D341Med (cell line): ENCODE results near the gene CD59.
A peak's percentile ranks its signal among the peaks of the same experiment; 100 is the strongest.

Experiments
- DNase-seq: peaks from one replicate; pipeline ENCODE4 v3.0.0; 2012; ENCODE audit warnings: low spot score

Gene CD59, protein sequence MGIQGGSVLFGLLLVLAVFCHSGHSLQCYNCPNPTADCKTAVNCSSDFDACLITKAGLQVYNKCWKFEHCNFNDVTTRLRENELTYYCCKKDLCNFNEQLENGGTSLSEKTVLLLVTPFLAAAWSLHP

DNA sequence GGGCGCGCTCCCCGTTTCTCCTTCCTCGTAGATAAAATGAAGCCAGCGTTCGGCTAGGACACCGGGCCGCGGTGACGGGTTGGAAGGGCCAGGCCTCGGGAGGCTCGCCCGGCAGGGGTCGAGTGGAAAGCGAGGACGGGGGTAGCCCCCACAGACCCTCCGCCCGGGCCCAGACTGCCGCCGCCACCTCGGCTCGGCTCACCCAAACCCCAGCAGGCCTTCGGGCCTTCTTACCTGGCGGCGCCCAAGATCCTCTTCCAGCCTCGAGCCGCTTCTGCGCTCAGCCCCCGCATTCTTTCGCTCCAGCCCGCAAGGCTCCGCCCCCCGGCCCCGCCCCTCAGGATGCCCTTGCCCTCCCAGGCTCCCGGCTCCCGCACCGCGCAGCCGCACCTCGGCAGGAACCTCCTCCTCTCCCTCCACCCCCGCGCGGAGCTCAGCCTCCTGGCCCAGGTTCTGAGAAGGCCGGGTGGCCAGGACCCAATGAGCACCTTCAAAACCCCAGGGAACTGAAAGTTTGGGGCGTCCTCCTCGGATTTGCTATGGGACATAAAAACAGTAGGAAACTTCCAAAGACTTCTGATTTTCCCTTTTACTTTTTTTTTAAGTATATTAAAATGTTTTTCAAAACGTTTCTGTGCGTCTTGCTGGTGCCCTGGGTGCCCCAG, at the start of gene CD59:
TSS of gene CD59 (minus strand) at position 276 of the 665 bp plus-strand sequence. CDS start 13,978 bp downstream, outside the sequence.
- peak; percentile 94 for DNase-seq

DNA sequence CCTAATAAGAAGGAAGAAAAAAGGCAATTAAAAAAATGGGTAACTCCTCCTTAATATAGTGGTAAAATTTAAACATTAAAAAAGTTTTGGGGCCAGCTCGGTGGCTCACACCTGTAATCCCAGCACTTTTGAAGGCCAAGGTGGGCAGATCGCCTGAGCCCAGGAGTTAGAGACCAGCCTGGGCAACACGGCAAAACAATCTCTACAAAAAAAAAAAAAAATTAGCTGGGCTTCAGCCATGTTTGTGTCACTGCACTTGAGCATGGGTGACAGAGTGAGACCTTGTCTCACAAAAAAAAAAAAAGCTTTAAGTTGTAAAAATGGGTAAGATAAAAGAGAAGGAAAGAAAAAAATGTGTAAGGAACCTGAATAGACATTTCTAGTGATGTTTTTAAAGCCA, 49.4 kb upstream of the CD59 start:
- no peak for DNase-seq

DNA sequence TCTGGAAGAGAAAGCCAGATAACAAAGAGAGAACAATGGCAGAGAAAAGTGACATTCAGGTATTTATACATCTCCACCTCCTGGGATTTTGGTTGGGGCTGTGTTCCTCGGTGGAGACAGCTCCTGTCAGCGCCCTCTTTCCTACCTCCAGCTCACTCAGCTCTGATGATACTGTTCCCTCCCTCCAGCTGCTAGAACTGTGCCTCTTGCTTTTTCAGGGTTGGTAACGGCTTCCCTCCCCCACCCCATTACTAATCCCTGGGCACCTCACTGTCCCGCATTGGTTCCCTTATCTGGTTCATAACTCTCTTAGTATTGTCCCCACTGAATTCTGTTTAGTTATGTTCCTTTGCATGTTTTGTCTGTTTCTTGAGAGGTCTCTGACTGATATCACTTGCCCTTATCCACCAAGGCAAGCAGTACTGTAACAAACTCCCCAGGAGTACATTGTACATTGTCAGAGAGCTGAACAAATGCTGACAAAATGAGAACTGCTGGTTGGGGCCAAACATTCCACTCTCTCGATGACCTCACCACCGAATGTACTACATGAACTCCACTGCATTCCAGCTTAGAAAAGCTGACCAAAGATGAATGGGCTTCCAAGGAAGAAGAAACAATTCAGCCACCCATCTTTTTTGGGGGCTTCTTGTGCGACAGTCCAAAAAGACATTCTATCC, 43.8 kb upstream of the CD59 start:
- no peak for DNase-seq

DNA sequence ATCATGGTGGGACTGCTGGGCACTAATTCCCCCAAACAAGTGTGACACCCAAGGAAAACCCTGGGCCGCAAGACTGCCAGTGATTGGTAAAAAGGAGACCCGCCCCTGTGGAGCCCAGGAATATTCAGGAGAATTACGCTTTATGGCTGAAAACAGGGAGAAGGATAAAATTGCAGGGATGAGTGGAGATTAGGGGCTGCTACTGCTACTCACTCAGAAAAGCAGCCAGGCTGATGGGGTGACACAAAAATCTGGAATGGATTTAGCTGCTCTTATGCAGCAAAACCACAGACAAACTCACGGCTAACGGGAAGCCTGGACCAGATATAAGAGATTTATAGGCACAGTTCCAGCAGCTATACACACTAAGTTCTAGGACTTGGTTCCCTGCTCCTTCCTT, 42.5 kb upstream of the CD59 start:
- DNase-seq: peak; percentile 72

DNA sequence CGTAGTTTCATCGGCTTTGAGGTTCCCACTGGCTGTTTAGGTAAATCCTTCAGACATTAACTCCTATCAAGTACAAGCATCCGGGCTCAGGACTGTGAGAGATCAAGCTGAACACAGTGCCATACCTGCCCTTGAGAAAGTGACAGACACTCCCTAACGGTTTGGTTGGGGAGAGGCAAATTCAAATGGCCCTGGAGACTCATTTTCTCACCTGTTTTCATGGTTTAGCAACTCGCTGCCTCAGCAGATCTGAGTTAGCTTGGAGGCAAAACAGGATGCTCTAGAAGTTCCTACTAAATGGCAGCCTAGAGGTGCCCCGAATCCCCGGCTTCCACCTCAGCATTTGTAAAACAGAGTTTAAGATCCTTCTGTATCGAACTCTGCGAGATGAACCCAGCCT, 41.7 kb upstream of the CD59 start:
- no peak for DNase-seq

DNA sequence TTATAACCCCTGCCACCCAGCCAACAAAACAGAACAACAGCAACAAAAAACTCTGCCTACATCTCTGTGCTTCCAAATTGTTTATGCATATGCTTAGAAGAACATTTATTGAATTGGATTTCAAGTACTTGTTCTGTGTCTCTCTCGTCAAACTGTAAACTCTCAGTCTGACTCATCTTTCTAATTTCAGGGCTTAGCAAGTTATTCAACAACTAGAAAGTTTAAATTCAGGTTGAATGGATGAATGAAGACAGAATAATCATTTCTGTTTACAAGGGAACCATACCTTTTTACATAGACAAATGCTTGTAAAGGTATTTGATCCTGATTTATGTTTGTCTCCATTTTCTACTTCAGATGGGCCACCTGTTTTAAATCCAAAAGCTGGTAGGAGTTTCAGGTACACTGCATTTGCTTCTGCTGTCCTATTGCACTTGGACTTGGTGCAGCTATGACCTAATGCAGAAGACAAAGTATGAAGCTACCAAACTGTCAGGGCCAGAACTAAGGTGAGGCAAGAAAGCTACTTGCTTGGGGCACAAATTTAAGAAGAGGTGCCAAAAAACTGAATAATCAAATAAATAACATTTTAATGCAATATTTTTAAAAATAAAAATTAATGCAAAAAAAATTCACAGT, 39.7 kb upstream of the CD59 start:
- DNase-seq: no peak

DNA sequence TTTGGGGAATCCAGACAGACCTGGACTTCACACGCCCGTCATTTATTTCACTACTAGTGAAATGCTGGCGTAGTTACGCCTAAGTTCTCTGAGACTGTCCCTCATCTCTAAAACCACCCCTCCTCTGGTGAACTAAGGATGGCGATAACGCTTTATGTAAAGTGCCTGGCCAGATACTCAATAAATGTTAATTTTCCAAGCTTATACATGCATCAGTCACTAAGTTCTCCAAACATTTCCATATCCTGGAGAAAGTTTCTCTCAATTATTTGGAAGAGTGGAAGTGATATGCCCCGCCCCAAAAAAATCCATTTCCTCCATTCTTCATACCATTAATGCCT, 39.2 kb upstream of the CD59 start:
- no peak for DNase-seq

DNA sequence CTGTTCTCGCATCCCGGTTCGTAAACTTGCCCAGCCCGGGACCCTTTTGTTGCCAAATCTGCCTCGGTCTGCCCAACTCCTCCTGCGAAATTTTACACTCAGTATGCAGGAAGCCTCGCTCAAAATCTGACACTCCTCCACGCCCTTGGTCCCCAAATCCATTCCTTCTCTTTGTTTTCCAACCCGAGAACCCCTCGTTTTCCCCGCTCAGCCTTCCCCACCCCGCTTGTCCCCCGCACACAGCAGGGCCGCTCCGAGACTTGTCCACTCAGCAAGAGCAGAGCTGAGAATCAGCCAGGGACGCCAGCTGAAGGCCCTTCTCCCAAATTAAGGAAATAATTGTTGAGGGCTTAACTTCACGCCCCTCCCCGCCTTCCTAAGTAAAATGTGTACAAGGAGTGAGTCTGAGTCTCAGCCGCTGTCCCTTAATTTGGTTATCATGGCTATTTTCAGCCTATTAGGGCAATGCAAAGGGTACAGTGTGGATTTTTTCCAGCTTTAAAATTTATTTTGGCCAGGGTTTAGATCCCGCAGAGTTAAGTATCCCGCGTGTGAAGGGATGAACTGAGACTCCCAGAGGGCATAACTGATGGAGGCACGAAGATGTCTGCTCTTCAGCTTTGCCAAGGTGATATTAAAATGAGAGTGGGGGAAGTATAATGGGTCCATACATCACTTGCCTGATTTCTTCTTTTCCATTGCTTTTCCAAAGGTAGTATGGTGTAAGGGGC, 38.7 kb upstream of the CD59 start:
- peak; percentile 44 for DNase-seq

DNA sequence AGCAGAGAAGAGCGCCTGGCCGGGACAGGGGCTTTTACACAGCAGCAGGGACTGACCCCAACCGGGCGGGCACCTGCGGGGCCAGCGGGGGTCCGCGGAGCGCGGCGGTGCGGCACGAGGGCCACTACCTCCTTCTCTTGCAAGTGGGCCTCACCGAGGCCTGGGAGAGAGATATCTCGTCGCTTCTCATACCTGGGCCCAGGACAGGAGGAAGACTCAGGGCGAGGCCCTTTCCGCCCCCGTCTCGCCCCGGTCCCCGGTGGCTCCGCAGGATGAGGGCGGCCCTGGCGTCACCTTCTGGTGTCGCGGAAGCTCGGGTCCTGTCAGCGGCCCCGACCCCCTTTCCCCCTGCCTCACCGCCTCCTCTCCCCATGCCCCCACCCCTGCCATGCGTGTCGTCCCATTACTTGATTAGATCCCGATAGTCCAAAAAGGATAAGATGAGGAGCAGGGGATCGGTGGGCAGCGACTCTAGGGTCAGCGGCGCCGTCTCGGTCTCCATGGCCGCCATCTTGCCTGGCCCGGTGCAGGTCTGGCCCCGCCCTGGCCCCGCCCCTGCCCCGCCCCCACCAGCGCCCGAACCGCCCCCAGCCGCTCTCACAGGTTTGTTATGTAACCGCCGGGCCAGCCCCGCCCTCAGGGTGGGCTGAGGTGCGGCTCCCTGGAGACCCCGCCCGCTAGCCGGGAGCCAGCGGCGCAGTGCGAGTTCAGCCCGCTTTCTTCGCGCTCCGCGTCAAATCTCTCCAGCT, 37.9 kb upstream of the CD59 start, which contains the start of gene FBXO3:
TSS of gene FBXO3 (minus strand) at position 534 of the 749 bp plus-strand sequence. CDS start at position 511, 23 bp downstream.
- DNase-seq: peak; percentile 98

DNA sequence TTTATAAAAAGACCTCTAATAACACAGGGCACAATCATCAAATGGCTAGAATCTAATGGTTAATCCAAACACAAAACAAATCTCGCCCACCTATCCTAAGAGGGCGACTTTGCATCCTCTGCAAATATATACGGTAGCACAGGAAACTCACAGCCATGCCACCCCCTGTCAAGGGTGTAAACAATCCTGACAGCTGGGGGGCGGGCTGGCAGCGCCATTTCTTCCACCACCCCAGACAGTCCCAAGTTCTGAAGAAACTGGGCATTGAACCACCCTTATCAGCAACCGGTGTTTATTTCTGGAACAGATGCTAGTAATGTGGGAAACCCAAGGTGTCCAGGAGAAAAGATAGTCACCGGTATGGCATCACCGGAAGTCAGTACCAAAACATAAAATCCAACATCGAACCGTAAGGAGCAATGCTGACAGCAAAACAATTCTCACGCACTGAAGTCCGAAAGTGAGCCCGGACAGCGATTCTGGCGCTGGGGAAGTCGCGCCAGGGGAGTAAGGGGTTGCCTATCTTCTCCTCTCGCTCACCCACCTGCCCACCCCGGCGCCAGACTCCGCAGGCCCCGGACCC, 37.3 kb upstream of the CD59 start:
- DNase-seq: no peak

DNA sequence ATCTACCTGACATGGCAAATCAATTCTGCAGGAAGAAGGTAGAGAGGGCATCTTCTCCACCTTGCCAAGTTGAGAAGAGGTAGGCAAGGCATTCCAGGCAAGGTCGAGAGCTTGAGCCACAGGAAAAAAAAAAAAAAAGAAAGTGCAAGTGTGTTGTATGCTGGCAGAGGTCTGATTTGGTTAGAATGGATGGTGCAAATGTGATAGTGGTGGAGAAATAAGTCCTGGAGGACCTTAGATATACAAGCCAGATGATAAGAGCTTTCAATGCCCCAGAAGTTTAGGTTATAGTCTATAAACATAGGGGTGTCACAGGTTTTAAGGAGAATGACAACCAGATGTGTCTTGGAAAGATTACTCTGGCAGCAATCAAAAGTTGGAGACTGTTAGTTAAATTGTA, 36.6 kb upstream of the CD59 start:
- no peak for DNase-seq

DNA sequence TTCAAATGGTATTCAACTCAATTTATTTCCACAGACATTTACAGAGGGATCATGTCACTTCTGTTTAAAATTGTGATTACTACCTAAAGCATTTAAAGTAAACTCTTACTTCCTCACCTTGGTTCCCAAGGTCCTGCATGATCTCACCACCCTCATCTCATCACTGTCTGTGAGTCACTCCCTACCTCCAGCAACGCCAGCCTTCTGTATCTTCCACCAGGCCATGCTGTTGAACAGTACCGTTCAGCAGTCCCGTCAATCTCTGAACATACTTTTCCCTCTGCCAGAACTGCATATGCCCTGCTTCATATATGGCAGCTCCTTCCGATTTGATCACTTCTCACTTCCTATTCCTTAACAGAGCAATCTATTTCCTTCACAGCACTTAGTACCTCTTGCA, 36.1 kb upstream of the CD59 start:
- DNase-seq: no peak

DNA sequence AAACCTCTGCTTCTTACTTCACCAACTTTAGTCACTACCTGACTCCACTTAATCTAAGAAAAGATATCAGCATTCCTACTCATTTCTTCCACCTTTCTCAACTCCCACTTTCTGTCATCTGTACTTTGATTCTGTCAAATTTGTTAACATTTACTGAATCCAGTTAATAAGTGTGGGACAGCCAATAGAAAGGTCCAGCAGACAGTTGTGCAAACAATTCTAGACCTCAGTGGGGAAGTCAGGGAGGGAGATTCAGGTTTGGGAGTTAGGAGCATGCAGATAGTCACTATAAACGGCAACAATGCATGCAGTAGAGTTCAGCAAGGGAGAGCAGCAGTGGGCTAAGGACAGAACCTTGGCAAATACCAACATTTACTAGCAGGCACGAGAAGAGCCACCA, 34.0 kb upstream of the CD59 start:
- no peak for DNase-seq

DNA sequence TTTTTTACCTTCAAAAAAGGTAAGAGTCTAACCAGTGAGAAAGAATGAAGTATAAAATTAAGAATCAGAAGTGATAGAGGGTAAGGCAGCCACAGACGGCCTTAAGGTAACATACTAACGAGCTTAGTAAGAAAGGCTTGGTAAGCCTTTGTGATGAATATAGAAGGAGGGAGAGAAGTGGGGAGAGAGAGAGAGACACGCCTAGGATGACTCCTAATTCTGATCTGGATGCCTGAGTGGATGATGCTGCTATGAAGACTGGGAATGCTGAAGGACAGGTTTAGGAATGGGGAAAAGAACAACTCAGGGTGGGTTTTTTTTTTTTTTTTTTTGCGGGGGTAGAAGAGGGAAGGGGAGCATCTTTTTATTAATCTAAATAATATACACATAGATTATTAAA, 33.3 kb upstream of the CD59 start:
- DNase-seq: no peak

DNA sequence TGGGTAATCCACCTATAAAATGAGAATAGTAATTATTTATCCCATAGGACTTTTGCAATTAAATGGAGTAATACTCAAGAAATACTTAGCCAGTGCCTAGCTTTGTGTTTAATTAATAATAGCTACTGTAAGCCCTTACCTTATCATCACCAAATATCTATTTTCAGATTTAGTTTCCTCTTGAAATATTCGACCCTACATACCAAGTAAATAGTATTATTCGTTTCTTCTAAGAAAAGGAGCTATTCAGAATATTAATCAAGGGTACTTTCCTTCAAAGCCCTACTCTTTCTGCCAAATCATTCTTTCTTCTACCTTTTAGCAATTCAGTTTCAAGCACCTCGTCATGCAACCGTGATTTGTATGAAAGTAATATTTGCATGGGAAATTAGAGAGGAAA, 31.4 kb upstream of the CD59 start:
- no peak for DNase-seq

DNA sequence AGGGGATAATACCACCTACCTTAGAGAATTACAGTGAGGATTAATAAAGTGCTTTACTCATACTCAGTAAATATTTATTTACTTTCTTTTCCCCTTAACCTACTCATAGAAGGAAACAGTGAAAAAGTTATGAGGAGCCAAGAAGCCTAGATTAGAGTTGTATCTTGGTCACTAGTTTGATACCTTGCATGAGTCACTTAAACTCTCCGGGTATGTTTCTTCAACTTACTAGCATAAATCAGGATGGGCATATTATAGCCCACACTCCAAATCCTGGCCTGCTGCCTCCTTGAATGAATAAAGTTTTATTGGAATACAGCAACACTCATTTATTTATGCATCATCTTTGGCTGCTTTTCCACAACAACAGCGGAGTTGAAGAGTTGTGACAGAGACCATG, 29.9 kb upstream of the CD59 start:
- no peak for DNase-seq

DNA sequence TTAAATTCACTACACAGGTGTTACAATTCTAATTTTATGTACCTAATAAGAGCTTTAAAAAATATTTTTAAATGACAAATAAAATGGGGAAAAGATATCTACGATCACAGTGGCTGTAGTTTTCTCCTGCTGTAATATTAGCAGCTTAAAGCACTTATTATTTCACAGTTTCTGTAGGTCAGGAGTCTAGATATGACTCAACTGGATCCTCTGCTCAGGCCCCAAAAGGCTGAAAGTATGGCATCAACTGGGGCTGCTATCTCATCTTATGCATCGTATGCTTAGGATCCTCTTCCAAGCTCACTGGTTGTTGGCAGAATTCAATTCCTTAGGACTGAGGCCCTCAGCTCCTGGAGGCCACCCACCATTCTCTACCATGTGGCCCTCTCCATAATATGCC, 25.2 kb upstream of the CD59 start:
- no peak for DNase-seq

DNA sequence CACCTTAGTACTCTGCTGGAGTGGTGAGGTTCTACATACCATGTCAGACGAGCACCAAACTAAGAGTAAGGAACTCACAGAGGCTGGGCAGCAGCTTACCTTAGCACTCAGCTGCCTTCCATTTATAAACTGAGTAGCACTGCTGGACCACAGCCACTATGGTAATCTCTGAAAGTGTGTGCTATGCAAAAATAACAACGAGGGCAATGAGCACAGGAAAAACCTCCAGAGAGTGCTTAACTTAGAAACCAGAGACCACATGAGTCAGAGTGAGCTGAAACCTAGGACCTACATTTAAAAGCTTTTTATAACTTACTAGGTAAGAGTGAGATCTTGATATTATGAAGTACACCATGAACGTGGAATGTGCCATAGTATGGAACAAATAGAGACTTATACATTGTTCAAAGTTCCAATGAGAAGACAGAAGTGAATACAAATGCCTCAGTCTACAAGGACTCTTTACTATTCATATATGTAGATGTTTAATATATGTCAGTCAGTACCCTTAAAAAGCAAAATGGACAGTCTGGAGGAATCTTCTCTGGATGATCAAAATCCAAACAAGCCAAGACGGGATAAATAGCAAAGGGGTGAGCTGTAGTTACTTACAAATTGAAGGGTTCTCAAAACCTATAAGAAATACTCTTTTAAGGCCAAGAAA, 17.2 kb upstream of the CD59 start:
- DNase-seq: no peak

DNA sequence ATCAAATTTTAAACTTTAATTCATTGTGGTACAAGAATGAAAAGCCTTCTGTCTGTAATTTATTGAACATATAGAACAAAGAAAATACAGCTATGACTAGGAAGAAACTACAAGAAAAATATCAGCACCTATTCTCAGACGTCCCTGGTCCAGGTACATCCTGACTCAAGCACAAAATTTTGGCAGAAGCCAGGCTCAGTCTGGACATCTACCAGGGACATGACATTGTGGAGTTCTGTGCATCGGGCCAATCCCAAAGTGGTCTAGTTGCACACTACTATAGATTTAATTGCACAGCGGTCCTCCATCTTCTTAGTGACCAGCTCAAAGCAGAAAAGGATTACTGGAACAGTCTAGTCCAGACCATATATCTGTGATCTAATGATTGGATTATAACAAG, 15.7 kb upstream of the CD59 start:
- DNase-seq: no peak

DNA sequence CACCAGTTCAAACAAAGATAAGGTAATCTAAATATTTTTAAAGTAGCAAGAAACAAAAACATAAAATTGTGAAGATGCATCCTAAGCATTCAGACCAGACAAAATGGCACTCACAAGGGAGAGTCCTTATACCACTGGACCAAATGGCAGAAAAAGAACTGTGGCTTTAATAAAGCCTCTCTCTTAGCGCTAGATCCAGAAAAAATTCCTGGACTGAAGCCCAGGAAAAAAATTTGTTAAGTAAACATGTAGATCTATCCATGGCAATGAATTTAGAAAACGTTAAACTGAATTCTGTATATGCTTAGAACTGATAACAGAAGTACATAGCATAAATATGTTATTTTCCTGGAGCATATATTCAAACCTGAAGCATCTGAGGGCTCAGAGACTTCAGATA, 11.8 kb upstream of the CD59 start:
- DNase-seq: no peak

DNA sequence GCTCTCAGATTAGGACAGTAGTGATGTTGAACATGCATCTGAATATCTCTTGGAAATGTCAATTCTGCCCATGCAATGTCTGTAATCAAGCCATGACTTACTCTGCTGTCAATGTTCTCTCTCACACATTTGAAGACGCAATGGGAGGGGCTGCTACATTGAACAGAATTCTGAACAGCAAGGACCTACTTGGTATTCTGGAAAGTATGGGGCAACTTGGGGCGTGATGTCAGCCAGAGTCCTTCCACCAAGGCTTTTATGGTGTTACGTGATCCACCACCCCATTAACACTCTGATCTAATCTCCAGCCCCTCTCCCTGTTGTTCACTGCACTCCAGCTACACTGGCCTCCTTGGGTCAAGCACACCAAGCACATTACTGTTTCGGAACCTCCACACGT, 7.1 kb upstream of the CD59 start:
- DNase-seq: no peak
